ENCODE measurements around the gene TCERG1L. TPM values are rescaled to one million over a fixed set of nuclear protein-coding genes. Genes with fewer than 3 reads are reported as not detected.

TCERG1L gene, protein sequence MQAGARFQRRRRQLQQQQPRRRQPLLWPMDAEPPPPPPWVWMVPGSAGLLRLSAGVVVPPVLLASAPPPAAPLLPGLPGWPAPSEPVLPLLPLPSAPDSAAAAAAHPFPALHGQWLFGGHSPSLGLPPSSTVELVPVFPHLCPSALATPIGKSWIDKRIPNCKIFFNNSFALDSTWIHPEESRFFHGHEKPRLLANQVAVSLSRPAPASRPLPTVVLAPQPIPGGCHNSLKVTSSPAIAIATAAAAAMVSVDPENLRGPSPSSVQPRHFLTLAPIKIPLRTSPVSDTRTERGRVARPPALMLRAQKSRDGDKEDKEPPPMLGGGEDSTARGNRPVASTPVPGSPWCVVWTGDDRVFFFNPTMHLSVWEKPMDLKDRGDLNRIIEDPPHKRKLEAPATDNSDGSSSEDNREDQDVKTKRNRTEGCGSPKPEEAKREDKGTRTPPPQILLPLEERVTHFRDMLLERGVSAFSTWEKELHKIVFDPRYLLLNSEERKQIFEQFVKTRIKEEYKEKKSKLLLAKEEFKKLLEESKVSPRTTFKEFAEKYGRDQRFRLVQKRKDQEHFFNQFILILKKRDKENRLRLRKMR
- total RNA-seq: not detected
- long read RNA-seq: 0 reads

DNA sequence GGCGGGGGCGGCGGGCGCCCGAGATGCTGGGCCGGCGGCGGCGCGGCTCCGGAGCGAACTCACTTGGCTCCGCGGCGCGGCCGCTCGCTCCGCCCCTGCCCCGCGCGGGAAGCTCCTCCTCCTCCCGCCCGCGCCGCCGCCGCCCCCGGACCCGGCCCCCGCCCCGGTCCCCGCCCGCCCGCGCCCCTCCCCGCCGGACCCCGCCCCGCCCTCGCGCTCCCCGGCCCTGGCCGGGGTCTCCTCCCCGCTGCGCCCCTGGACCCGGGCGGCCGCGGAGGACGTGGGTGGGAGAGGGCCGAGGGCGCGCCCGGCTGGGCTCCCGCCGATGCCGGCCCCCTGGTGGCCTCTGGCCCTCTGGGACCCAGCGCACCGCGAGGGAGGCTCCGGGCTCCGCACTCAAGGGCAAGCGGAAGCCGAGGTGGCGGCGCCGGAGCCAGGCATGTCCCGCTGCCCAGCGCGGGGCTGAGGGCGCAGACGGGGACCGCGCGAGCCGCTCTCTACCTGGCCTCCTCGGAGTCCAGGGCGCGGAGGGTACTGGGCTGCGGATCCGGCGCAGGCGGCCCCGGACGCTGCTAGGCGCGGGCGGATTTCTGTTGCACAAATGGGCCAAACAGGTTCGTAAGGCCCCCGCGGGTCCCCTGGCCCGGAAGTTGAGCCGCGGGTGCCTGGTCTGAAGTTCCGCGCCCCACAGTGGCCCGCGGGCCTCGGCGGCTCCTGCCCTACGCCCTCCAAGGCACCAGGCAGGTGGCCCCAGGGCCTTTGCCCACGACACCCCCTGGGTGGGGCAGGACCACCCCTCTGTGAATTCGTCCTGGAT lies at the start of gene TCERG1L:
TCERG1L (minus strand) TSS at position 61 of the 817 bp plus-strand sequence. CDS start 86 bp downstream, outside the sequence.
- TF ChIP-seq, protein P1, sequence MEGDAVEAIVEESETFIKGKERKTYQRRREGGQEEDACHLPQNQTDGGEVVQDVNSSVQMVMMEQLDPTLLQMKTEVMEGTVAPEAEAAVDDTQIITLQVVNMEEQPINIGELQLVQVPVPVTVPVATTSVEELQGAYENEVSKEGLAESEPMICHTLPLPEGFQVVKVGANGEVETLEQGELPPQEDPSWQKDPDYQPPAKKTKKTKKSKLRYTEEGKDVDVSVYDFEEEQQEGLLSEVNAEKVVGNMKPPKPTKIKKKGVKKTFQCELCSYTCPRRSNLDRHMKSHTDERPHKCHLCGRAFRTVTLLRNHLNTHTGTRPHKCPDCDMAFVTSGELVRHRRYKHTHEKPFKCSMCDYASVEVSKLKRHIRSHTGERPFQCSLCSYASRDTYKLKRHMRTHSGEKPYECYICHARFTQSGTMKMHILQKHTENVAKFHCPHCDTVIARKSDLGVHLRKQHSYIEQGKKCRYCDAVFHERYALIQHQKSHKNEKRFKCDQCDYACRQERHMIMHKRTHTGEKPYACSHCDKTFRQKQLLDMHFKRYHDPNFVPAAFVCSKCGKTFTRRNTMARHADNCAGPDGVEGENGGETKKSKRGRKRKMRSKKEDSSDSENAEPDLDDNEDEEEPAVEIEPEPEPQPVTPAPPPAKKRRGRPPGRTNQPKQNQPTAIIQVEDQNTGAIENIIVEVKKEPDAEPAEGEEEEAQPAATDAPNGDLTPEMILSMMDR (IDR thresholded peaks at IDR 0.05): no peak
- no peak for TF ChIP-seq POLR2A (IDR thresholded peaks at IDR 0.05)
- WGBS (ENCODE audit: insufficient coverage, low coverage, low lambda C conversion rate, missing lambda C conversion rate): 5% methylated on average over 14 of the region's 104 CpGs
- H3K27me3 ChIP-seq: peaks cover 5 to 31% of the 10 kb centered on the region in 2 donors
- H3K4me3 ChIP-seq: no peak within 1 kb of the TSS
- peak in 1 of 3 donors; percentile 41 for DNase-seq
- no peaks in the 10 kb centered on the region for H3K36me3 ChIP-seq
- intact Hi-C loops (cut with DNase I): no loop called here
- H3K4me1 ChIP-seq: peaks cover 0 to 8% (median 0%) of the 10 kb centered on the region in 4 donors
- H3K9me3 ChIP-seq: no peaks in the 10 kb centered on the region
- ATAC-seq: peak in 2 of 4 donors; percentile 32 to 33
- no peak within 1 kb of the TSS for H3K27ac ChIP-seq

DNA sequence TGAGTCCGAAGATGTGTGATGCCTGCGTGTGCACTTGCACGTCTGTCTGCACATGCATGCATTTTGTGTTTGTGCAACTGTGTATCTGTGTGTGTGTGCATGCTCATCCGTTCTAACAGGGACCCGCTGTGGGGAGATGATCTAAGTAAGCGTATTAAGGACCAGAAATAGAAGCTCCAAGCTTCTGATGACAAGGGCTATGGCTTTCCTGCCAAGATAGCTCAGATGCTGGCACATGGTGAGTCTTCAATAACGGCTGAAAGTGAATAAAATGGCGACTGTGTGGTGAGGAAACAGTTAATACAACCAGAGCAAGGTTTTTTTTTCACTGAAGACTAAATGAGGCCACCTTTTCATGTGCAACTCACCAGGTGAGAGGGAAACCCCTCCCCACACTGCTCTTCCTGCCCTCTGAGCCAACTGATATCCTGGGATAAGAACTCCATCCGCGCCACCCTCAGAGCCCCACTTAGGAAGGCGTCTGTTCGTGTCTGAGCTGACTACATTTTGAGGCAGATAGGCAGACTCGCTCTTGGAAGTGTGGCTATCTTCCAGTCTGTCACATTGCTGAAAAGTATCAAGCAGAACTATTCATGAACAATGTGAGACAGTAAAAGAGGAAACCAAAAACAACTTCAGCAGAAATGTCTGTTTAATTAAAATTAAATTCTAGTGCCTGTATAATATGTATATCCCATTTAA lies 47.4 kb upstream of the TCERG1L start:
- TF ChIP-seq, protein P1 (IDR thresholded peaks at IDR 0.05): no peak
- ATAC-seq (no peak), DNase-seq (no peak)
- no peaks in the 10 kb centered on the region for H3K36me3 ChIP-seq
- 33% methylated on average over 13 of the region's 13 CpGs for WGBS (ENCODE audit: insufficient coverage, low coverage, low lambda C conversion rate, missing lambda C conversion rate)
- H3K27ac ChIP-seq: no peak overlapping the region
- H3K27me3 ChIP-seq: no peaks in the 10 kb centered on the region
- H3K9me3 ChIP-seq: no peaks in the 10 kb centered on the region
- H3K4me3 ChIP-seq: no peak overlapping the region
- intact Hi-C loops (cut with DNase I): no loop called here
- no peaks in the 10 kb centered on the region for H3K4me1 ChIP-seq

DNA sequence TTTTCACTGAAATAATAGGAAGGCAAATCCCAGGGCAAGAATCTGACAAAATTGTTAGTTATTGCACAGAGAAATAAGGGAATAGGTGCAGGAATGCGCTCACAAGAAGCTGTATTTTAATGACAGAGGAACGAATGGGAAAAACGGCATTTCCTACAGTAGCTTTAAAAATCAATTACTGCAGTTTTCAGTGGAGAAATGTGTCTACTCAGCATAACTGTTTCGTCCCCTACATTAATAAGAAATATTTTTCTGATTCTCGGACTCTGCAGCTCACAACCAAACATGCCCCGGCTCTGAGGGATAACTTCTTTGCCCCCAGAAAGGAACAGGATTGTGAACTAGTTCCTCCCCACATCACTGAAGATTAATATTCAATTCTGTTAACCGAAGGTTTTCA lies 44.9 kb upstream of the TCERG1L start:
- Histone ChIP-seq H3K36me3 (no peaks in the 10 kb centered on the region), H3K4me1 (no peaks in the 10 kb centered on the region), H3K27me3 (no peaks in the 10 kb centered on the region), H3K9me3 (no peaks in the 10 kb centered on the region), H3K4me3 (no peak overlapping the region), H3K27ac (no peak overlapping the region)
- DNase-seq (no peak), ATAC-seq (no peak)
- intact Hi-C loops (cut with DNase I): no loop called here
- TF ChIP-seq, protein P1 (IDR thresholded peaks at IDR 0.05): no peak
- no peak for TF ChIP-seq POLR2A (IDR thresholded peaks at IDR 0.05)
- 55% methylated on average over 6 of the region's 7 CpGs for WGBS (ENCODE audit: insufficient coverage, low coverage, low lambda C conversion rate, missing lambda C conversion rate)

DNA sequence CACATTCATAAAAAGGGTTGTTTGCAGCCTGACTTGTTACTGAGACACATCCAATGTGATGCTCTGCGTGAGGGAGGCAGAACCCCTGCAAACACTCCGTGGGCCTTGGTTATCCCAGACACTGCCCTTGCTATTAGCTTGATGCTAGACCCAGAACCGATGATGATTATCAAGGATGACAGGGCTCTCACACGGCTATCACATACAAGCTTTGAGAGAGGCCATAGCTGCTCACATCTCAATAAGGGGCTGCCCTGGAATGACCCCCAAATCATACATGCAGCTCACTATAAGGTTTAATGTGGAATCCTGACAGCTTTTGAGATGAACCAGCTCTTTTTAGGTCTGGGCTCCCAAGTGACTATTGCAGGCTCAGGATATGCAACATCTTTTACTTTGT lies 44.4 kb upstream of the TCERG1L start:
- intact Hi-C loops (cut with DNase I): no loop called here
- Histone ChIP-seq H3K36me3 (no peaks in the 10 kb centered on the region), H3K4me1 (no peaks in the 10 kb centered on the region), H3K4me3 (no peak overlapping the region), H3K27ac (no peak overlapping the region), H3K9me3 (no peaks in the 10 kb centered on the region), H3K27me3 (no peaks in the 10 kb centered on the region)
- no peak for TF ChIP-seq POLR2A (IDR thresholded peaks at IDR 0.05)
- TF ChIP-seq, protein P1 (IDR thresholded peaks at IDR 0.05): no peak
- ATAC-seq: no peak
- WGBS (ENCODE audit: insufficient coverage, low coverage, low lambda C conversion rate, missing lambda C conversion rate): 24% methylated on average over 3 of the region's 4 CpGs
- DNase-seq: no peak
